Muscle of back (tissue), 13 donors: ENCODE data around the gene SLC5A6. TPM values are rescaled to one million over a fixed set of nuclear protein-coding genes. Genes with fewer than 3 reads are reported as not detected.
A peak's percentile ranks its signal among the peaks of the same experiment; 100 is the strongest.

Experiments used
- DNase-seq, 3 donors: peaks; one replicate each; pipeline versions ENCODE4 v3.0.0 to v3.0.0-alpha.2; 2013
- long read RNA-seq, 9 donors: transcript quantifications; one replicate each; lab custom pipeline, GENCODE V29; 2026
- polyA plus RNA-seq, 10 donors: library from polyadenylated mRNA; unstranded; fragments of 120-200 nt; gene quantifications; one replicate each; pipeline ENCODE4 v1.2.1, GENCODE V29; 2013; ENCODE audit not compliant: insufficient read length in 10 of 10

SLC5A6 gene
- 10 to 100 TPM; 13.4 to 25.8 (median 18.6) TPM for polyA plus RNA-seq
- long read RNA-seq, donor 1: 0 reads
- long read RNA-seq, donor 2, partial matches to known transcripts: 75 of 162 reads
- long read RNA-seq, donor 2, other reads (novel, unspliced or antisense): 86 of 162 reads
- long read RNA-seq, donor 3: 0 reads
- long read RNA-seq, donor 4, partial matches to known transcripts: 109 of 128 reads
- long read RNA-seq, donor 4, other reads (novel, unspliced or antisense): 19 of 128 reads
- long read RNA-seq, donor 5: 0 reads
- long read RNA-seq, donor 6, partial matches to known transcripts: 50 of 156 reads
- long read RNA-seq, donor 6, other reads (novel, unspliced or antisense): 106 of 156 reads
- long read RNA-seq, donor 7, partial matches to known transcripts: 118 of 138 reads
- long read RNA-seq, donor 7, other reads (novel, unspliced or antisense): 18 of 138 reads
- long read RNA-seq, donor 8, partial matches to known transcripts: 44 of 101 reads
- long read RNA-seq, donor 8, other reads (novel, unspliced or antisense): 55 of 101 reads
- long read RNA-seq, donor 9: 0 reads

DNA sequence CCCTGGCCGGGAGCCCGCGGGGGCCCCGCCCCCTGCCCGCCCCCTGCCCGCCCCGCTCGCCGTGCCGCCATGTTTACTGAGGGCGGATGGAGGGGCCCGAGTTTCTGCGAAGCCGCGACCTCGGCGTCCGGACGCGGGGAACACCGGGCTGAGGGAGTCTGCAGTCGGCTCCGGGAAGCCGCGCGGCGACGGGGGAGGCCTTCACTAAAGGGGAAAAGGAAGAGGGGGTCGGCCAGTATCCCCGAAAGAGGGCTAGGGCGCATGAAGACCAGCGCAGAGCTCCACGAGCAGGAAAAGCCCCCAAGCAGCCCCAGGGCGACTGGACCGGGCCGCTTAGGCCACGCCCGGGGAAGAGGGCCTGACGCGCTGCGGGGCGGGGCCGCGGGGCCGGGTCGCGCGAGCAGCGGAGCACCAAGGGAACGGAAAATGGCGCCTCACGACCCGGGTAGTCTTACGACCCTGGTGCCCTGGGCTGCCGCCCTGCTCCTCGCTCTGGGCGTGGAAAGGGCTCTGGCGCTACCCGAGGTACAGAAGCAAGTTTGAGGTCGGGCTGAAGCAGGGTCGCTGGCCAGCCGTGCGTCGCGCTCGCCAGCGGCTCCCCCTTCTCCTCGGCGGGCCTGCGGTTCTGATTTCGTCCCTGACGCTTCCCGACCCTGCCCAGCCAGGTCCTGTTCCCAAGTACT is at the start of gene SLC5A6, which contains the start of gene ATRAID:
Gene SLC5A6 (minus strand): TSS at position 326 of the 683 bp plus-strand sequence. CDS start 4,618 bp downstream, outside the sequence.
Gene ATRAID (plus strand): TSS at position 99 of the 683 bp plus-strand sequence. CDS start 328 bp downstream, at position 427.
- peak; percentile 90 to 99 (median 94) for DNase-seq

DNA sequence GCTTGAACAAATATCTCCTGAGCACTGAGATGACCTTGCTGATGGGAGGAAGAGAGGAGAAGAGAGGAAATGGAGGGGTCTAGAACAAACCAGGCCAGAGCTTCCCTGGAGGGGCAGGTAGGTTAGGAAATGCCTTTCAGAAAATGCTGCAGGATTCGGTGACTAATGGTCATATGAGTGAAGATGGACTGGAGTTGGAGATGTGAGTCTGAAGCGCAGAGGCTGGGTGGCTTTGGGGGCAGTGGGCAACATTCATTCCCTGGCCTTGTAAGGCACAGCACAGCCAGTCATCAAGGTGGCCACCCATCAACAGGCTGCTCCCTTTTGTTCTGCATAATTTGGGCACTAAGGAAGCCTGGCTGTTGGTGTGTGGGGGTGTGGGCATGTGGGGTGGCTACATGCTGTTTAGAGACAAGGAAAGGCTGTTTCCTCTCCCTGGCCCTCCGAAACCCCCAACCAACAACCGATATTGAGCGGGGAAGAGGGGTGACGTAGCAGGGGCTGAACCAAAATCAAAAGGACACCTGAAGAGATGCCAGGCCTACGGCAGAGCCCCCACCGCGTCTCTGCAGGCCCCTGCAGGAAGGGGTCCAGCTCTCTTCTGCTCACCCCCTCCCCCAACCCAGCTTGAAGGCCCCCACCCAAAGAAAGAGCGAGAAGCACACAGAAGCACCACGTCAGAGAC is 49.3 kb upstream of the SLC5A6 start:
- DNase-seq: no peak

DNA sequence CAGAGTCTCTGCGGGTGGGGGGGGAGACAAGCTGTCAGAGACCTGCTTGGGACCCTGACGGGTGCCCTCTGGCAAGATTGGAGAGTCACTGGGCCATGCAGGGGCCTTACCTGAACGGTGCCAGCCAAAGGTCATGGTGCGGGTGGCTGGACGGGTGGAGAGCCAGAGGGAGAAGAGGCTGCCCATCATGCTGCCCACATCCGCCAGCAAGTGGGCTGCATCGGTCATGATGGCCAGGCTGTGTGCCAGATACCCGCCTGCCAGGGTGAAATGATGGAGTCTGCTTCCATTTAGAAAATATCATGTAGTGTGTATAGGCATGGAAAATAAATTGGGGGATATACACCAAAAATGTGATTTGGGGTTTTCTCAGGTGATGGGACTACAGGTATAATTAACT is 46.0 kb upstream of the SLC5A6 start:
- DNase-seq: no peak

DNA sequence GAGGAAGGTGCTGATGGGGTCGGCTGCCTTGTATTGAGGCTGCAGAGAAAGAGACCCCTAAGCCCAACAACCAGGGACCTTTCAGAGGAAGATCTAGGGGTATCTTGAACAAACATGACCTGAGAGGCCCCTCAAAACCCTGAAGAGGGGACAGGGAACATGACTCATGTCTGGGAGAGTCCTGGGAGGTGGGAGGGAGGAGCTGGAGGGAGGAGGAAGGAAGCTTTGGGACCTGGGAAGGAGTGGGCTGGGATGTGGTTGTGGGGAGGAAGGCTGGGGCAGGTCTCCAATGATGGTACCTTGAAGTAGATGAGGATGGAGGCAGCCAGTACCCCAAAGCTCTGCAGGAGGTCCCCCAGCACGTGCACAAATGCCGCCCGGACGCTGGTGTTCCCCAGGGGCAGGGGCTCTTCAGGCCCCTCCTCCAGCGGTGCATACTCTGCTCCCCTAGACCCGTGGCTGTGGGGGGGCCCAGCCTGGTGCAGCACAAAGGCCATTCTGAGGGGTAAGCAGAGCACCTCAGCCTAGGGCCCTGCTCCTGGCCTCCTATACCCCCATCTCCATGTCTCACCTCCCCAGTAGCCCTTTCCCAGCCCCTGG is 44.9 kb upstream of the SLC5A6 start:
- no peak for DNase-seq

DNA sequence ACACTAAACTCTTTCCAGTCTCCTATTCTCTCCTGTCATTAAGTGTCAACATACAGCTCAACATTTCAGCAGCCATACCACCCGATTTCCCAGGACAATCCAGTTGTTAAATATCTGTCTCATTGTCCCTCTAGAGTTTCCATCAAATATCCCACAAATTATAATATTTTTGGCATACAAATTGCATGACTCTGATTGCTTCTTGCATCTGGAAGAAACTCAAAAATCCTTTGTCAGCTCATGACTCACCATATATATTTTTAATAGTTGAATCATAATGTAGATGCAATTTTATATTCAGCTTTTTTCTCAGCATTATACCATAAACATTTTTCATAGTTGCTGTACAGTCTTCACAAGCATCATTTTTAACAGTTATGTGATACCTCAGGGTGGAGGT is 43.6 kb upstream of the SLC5A6 start:
- DNase-seq: peak in 1 of 3 donors; percentile 41

DNA sequence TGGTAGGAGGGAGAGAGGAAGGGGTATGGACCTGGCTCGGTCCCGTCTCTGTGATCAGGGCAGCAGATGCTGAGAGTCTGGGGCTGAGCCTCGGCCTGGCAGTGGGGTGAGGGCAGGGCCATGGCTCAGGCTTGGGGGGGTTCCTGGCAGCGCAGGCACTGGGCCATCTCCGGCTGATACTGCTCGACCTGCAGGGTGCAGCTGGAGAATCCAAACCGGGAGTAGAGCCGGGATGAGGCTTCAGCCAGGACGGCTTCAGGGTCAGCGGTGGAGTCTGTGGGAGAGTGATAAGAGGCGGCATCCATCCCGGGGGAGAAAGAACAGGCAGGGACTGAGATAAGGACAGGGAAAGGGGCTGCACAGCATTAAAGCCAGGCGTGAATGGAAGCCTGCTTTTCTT is 43.1 kb upstream of the SLC5A6 start:
- DNase-seq: no peak

DNA sequence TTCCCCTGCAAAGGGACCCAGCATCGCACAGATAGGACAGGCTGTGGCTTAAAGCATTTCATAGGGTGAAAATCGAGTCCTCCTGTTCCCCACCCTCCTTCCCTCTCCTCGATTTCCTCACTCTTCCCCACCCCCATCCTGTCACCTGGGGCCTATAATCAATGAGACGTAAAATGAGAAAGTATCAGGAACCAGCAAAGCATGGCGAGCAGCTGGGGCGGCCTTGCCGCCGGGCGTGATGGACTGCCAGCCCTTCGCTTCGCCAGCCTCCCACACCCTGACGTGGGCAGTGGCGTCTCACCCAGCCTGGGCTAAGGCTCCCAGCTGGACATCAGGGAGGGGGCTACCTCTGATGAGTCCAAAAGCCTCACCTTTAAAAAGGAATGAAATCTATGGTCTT is 39.7 kb upstream of the SLC5A6 start:
- no peak for DNase-seq

DNA sequence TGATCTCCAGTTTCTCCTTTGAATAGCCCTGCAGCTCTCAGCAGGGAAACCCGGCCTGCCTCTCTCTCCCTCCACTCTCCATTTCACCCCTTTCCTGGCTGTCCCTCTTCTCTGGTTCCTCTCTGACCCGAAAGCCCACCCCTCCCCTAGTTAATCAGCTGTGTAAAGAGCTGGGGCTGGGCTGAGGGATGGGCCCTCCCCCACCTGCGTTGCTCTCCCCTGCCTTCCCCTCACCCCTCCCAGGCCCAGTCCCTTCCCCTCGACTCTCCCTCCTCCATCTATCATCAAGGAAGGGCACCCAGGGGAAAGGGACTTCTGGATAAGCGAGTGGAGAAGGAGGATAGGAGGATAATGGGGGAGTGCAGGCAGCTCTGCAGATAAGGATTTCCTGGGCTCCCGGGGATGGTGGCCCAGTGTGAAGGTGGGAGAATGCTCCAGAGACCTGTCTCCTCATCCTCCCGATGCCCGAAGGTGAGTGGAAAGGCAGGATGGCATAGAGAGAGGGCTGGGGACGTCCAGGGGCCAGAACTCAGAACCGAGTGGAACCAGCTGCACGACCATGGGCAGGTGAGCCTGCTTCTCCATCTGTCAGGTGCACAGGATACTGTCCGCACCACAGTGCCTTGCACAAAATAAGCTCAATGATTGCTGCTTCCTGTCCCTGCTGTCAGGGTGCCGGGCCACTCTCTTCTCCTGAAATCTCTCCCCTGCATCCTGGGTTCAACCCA is 38.7 kb upstream of the SLC5A6 start:
- no peak for DNase-seq

DNA sequence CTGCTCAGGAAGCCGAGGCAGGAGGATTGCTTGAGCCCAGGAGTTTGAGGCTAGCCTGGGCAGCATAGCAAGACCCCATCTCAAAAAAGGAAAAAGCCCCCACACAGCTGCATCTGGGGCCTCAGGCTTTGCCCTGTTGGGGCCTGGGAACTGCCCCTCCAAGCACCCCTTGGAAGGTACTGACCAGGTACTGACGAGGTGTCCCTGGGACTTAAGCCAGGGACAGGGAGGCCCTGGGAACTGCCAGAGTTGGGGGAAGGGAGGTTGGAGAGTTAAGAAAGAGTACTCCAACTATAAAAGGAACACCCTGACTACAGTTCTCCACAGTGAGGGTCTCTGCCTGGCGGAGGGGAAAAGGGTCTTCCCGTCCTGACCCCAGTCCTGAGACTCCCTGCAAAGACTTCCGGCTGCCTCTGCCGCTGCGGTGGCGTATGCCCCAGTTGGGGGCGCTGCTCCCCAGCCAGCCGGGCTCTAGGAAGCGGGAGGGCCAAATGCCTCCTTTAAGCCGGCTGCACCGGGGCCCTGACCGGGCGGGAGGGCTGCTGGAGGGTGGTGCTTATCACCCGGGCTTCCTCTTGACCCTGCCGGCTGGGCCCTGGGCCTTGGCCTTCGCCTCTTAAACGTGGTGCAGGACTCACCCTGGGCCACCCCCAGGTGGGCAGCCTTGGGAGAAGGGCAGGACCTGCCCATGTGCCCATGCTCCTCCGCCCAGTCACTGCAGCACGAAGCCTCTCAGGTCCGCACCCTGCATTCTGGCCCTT is 38.0 kb upstream of the SLC5A6 start:
- no peak for DNase-seq

DNA sequence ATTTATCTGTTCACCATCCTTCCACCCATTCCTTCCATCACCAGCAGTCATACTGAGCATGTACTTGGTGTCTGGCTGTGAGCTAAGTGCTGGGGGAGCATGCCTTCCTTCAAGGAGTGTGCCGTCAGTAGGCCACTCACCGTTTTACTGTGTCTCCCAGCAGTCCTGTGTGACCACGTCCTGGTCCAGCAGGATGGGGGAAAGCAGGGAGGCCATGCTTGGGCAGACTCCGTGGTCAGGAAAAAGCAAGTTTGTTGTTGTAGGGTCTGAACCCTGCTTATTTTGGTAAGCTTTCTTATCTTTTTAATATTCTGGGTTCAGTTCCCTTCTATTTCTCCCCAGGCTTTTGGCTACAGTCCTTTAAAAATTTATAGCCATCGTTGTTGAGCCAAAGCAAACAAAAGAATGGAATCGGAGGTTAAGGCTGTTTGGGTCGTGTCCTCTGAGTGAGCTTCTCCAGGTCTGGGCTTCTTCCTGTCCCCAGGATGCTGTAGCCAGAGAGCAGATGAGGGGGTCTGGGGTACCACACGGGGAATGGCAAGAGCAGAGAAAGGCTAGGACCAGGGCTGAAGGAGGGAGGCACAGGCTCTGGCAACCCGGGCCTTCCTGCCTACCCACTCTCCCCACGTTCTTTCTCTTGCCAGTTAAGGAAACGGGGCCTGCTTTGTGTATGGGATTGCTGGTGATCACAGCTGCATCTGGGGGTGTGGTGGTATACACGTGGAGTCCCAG is 37.3 kb upstream of the SLC5A6 start:
- DNase-seq: no peak

DNA sequence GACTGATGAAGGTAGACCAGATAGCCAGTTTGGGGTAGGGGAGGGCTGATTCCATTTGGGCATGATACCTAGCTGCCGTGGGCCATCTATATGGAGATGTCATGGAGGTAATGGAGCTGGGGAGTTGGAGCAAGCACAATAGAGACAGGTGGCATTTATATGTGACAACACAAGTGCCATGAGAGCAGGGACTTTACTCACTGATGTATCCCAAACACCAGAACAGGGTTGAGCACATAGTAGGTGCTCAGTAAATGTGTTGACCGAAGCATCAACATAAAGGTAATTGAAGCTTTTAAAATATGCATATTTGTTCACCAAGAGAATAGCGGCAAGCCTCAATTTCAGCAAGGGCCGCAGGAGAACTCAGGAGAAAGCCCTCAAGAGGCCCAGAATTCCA is 35.8 kb upstream of the SLC5A6 start:
- DNase-seq: no peak

DNA sequence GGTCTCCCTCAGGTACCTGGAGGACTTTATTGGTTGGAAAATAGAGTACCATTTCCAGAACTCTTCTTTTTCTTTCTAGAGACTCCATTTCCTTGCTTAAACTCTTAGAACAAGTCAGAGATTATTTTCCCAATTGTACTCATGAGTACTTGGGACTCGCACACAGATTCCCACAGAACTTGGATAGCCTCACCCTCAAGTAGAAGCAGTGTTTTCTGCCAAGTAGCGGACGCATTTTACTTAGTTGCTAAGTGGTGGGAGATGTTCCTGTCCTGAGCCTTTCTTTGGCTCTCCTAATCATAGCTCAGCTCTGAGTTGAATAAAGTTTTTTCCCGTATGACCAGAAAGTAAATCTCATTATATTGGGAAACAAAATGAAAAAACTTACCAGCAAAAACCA is 33.6 kb upstream of the SLC5A6 start:
- DNase-seq: peak in 1 of 3 donors; percentile 49

DNA sequence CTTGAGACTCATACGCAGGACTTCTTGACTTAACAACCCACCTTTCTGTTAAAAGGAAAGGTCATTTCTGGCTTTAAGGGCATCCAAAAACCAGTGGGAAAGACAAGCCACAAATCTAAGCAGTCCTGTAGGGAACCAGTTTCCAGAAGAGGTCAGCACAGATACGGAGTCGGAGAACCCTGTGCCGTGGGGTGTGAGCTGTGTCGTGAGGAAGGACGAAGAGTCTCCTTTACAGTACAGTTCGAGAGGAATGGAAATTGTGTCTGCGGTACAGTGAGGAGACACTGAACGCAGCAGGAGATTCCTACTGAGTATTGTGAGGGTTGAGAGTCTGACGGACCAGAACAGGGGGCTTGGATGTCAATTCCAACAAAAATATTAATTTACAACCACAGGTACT is 33.0 kb upstream of the SLC5A6 start:
- DNase-seq: no peak

DNA sequence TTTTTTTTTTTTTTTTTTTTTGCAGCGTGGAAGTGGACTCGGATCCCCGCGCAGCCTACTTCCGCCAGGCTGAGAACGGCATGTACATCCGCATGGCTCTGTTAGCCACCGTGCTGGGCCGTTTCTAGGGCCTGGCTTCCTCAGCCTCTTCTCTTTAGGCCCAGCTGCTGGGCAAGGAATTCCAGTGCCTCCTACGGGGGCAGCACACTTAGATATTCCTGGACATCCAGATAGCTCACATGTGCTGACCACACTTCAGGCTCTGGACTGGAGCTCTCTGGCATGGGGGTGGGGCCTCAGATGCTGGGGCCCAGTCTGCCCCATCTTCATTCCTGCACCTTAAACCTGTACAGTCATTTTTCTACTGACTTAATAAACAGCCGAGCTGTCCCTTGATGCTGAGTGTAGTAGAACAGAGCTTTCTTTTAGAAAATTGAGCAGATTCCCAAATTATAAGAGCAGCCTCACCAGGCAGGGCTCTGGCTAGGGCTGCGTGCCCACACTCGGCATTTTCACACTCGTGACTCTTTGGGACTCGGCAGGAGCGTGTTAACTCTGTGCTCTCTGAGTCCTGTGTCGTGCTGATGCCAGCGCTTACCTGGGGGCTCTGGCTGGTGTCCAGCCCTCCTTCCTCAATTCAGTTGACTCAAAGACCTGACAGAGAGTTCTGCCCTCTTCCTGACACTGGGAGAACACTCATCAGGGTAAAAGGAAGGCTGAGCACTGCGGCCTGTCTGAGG is 31.5 kb upstream of the SLC5A6 start:
- DNase-seq: no peak

DNA sequence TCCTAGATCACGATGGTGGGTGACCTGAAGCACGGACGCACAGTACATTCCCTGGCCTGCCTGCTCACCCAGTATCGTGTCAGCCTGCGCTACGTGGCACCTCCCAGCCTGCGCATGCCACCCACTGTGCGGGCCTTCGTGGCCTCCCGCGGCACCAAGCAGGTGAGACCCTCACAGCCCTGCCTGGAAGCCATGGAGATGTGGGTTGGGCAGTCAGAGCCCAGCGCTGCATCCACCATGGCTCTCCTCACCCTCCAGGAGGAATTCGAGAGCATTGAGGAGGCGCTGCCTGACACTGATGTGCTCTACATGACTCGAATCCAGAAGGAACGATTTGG is 30.5 kb upstream of the SLC5A6 start:
- no peak for DNase-seq

DNA sequence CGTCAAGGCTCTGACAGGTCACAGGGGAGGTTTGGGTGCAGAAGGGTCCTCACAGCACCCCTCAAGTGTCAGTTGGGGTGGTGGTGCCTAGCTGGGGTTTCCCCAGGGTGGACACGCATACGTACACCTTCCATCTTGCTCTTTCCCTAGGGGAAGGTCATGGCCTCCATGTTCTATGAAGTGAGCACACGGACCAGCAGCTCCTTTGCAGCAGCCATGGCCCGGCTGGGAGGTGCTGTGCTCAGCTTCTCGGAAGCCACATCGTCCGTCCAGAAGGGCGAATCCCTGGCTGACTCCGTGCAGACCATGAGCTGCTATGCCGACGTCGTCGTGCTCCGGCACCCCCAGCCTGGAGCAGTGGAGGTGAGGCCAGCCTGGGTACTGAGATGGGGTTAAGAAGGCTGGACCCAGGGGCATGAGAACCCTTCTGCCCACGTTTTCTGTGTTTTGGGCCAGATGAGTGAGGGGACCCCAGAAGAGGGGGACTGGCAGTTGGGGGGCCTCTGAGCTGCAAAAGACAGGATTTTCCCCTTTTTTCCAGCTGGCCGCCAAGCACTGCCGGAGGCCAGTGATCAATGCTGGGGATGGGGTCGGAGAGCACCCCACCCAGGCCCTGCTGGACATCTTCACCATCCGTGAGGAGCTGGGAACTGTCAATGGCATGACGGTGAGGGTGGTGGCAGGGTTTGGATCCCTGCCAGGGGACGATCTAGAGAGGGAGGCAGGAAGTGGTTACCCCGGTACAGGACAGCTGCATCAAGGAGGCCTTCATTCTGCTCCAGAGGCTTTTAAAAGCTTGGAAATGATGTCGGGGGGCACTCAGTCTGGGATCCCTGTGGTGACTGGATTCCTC is 29.9 kb upstream of the SLC5A6 start:
- no peak for DNase-seq

DNA sequence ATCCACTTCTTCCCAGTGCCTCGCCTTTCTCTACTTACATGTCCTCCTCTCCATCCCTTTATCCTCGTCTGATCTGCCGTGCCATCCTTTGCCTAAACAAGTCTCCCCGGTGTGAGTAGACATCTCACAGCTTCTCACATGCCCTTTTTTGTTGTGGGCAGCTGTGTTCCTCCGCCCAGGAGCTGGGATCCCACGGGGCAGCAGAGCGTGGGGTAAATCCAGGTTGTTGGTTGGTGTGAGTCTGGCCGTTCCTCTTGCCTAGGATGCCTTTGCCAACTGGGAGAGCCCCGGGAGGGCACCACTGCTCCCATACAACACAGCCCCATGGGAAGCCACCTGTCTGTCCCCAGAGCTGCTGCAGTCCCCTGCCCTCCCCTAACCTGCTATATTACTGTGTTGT is 28.3 kb upstream of the SLC5A6 start:
- DNase-seq: no peak

DNA sequence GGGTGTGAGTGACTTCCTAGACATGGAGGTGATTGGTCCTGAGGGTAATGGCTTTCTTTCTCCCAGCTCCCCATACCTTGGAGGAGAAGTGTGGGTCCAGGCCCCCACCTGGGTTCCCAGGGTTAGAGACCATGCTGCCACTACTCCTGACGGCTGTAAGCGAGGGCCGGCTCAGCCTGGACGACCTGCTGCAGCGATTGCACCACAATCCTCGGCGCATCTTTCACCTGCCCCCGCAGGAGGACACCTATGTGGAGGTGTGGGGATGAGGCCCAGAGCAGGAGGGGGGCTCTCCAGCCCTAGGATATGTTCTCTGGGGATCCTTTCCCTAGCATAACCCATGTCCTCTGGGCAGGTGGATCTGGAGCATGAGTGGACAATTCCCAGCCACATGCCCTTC is 26.9 kb upstream of the SLC5A6 start:
- DNase-seq: no peak
